Measurements from ENCODE around the gene RASD1.

- TF ChIP-seq CTCF (IDR thresholded peaks at IDR 0.05; ENCODE audit: poor library complexity) (no peak), EZH2phosphoT487 (IDR thresholded peaks at IDR 0.05; ENCODE audit: low read depth, severe bottlenecking, unreplicated experiment) (no peak), EZH2 (IDR thresholded peaks at IDR 0.05; ENCODE audit: borderline replicate concordance) (no peak)
These were observed 10.8 kb upstream of the RASD1 start for GRCh38 chr17:17506893-17507464.
